HG03280 (cell line): Measurements from ENCODE around the gene LRRC46.

ENCODE experiments used
- ATAC-seq: cut with Tn5 transposase; IDR thresholded peaks from one replicate; pipeline ENCODE4 v1.9.1; 2021; ENCODE audit warnings: mild to moderate bottlenecking, moderate library complexity; ENCODE audit not compliant: unreplicated experiment

Gene LRRC46

DNA sequence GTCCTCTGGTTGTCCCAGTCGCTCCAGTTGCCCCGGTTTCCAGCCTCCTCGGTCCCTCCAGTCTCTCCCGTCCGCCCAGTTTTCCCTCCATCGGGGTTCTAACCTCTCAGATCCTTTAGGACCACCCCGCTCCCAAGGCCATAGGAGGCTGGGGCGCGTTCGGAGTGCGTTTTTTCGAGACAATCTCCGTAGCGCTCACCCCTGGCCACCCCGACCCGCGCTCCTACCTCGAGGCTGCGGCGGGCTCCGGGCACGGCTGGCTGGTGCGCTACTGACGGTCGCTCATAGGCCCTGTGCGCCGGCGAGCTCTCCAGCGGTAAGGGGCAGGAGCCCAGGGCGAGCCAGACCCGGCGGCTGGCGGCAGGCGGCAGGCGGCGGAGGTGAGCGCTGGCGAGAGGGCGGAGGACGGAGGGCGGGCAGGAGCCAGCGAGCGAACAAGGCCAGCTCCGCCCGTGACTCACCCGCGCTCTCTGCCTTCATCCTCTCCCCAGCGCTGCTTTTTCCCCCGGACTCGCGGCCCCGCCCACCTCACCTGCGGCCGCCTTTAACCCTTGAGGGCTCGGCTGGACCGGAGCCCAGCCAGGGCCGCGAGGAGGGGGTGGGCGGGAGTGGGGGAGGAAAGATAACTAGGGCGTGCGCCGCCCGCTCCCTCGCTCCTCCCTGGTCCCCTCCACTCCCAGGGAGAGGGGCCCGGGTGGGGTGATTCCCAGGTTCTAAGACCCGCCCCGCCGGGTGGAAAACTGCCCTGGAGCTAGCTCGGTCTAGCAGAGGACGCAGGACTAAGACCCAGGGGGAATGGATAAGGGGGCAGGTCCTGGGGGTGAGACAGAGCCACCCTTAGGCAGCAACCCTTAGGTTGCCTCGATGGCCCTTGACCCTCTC, 19.5 kb downstream of the LRRC46 start, which contains the start of gene SP6:
SP6 (minus strand) TSS at position 472 of the 882 bp plus-strand sequence. CDS start 2,734 bp downstream, outside the sequence.
- no peak for ATAC-seq

DNA sequence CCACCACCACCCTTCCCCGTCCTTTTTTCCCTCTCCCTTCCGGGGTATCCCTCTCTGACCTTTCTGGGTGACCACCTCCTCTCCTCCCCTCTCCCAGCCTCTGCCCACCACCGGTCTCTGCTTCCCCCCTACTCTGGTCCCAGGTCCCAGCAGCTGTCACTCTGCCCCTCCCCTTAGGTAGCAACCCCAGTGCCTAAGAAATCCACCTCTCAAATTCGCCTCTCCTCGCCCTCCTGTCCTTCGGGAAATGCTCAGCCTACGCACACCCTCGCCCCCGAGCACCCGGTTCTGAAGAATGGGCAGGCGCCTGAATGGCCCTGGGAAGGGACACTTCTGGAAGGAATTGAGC, 20.3 kb downstream of the LRRC46 start:
- no peak for ATAC-seq

DNA sequence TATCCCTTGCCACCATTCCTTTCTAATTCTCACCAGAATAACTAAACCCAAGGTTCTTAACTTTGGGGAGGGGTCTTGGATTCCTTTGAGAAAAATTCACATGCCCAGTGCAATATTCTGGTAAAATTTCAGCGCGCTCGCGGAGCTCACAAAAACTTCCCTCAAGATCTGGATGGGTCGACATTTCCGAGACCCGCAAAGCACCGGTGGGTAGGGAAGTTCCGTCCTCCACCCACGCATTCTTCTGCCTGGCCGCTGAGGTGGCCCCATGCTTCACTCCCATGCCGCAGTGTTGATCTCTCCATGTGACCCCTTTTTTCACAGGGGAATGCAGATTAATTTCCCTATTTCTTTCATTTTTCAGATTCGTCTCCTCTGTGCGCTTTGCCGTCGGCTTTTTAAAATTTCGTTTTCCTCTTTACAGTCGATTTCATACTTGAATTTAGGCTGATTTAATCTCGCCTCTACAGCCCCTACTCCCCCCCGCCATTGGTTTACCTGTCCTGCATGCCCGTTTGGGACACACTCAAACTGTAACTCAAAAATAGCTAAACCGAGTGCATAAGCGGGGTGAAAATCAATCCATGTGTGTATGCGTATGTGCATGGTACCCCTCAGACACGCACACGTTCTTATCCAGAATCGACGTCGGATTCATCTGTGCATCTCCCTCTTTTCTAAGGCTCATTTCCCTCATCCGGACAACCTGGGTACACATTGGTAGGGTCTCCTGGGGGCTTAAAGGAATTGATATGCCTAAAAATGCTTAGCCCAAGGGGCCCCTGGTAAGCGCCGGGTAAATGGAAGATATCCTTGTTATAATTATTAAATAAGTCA, 20.9 kb downstream of the LRRC46 start:
- ATAC-seq, result no peak

GRCh38 chr17:47853616-47854015, 22.1 kb downstream of the LRRC46 start:
- ATAC-seq, result no peak

DNA sequence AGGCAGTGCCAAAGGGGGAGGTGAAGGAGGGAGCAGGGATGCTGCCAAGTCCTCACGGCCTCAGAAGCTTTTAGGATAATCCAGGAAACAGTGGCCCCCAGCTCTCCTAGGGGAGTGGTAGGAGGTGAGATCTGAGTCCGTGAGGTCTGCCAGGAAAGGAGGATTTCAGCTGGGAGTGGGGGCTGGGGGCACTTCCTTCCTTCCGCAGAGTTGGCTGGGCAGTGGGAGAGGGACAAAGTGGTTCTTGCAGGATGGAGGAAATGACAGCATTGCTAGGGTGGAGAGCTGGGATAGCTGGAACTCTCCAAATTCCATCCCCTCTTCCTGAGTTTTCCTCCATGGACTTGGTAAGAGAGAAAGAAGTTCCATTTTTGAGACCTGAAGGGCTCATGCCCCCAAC, 24.3 kb downstream of the LRRC46 start:
- ATAC-seq, result no peak

GRCh38 chr17:47856830-47857229, 25.4 kb downstream of the LRRC46 start:
- ATAC-seq, result no peak

GRCh38 chr17:47857551-47858455, 26.3 kb downstream of the LRRC46 start:
- ATAC-seq, result no peak

DNA sequence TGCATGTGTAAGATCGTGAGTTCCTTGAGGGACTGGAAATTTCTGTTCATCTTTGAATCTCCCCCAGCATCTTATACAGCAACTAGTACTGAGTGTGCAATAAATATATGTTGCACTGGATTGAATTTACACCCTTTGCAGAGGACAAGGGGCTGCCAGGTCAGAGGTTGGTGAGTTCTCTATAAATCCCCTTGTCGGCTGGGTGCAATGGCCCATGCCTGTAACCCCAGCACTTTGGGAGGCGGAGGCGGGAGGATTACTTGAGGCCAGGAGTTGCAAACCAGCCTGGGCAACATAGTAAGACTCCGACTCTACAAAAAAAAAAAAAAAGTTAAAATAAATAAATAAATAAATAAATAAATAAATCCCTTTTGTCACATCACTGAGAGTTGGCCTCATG, 28.9 kb downstream of the LRRC46 start:
- no peak for ATAC-seq

DNA sequence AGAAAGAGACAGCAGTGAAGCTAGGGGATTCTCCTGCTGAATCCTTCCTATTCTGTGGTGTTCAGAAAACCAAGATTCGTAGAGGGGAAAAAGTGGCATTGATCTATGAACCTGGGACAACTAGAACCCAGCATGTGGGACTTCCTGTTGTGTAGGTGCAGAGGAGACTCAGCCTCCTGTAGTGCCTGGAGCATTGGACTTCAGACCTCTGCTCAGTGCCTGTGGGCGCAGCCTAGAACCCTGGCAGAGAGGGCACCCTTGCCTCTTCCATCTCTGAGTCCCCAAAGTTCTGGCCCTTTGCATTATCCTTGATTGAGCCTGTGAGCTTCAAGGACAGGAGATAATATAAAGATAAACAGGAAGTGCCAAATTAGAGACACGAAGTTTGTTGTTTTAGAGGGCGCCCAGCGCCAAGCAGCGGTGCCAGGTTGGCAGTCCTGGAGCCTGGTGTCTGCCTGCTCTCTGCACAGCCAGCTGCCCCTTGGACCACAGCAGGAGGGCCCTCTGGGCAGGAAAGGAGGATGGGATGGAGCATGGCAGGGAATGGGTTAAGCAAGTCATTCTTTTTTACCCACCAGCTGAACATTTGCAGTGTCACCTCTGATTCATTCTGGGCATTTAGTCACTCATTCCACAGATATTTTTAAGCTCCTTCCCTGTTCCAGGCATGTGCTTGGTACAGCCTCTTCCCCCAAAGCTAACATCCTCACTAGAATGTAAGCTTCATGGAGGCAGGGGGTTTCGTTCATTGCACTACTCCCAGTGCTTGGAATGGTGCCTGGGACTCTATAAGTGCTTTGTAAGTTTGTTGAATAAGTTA, 31.4 kb downstream of the LRRC46 start:
- ATAC-seq, result no peak

DNA sequence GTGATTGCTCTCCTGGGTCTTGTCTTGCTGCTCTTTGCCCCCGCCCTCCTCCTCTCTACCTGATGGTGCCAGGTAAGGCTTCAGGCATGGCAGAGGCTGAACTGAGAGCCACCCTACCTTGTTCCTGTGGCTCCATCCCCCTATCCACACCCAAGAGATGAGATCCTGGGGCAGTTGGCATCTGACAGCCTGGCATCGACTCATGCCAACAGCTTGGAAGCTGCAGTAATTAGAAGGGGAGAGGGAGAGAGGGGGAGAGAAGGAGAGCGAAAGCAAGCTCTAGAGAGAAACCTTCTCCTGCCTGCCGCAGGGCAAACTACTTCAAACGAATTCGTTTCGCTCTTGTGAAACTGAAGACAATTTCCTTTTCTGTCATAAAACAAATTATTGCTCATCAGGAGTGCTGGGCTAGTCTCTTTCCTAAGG, 33.3 kb downstream of the LRRC46 start:
- no peak for ATAC-seq

DNA sequence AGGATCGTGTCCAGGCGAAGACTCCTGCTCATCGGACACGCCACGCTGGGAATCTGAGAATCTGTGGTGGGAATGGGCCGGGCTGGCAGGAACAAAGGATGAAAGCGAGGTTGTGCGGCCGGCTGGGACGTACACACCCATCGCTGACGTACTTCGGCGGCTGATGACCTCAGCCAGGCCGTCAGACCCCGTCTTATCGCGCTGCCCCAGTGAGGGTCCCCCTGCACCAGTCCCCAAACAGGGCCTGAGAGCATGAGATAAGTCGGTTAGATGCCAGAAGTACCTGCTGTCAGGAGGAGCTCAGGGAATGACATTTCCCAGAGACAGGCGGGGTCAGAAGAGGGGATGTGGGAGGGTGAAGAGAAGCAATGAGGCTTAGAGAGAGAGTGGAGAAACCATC, 35.5 kb downstream of the LRRC46 start:
- ATAC-seq, result no peak

GRCh38 chr17:47867813-47868533, 36.5 kb downstream of the LRRC46 start:
- no peak for ATAC-seq

- ATAC-seq, result no peak
These were observed 37.6 kb downstream of the LRRC46 start for GRCh38 chr17:47869114-47869513.

- no peak for ATAC-seq
These were observed 38.6 kb downstream of the LRRC46 start for GRCh38 chr17:47870056-47870455.

- ATAC-seq, result no peak
These were observed 39.6 kb downstream of the LRRC46 start for GRCh38 chr17:47871048-47871447.

- no peak for ATAC-seq
These were observed 40.7 kb downstream of the LRRC46 start for GRCh38 chr17:47872019-47872650.

DNA sequence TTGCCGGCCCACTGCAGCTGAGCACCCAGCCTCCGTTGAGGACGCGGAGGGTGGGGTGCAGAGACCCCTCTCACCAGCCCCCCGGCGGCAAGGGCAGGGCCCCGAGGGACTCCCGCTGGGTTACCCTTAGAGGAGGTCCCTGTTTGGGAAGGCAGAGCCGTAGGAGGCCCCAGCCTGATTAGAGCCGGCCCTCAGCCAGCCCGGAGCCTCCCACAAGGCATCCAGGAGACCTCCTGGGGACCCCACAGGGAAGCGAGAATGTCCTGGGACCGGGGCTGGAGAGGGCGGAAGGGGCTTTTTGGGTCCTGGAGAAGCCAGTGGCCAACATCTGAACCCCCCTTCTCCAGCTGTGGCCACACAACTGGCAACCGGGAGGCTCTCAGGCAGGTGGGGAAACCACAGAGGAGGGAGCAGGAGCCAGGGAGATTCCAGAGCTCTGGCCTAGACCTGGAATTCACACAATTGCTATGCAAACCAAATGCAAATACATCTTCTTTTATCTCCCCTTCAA, 41.2 kb downstream of the LRRC46 start:
- no peak for ATAC-seq

GRCh38 chr17:47873200-47874090, 42.0 kb downstream of the LRRC46 start:
- ATAC-seq, result no peak
